GM21825 (cell line): ENCODE results near the gene ORC3.
"Not testable (repeated sequence)": the region's sequence is repeated elsewhere in the genome, so short reads cannot be mapped to it uniquely, and the experiment has no call there.

Source experiments
- ATAC-seq: cut with Tn5 transposase; IDR thresholded peaks from one replicate; pipeline ENCODE4 v1.9.1; 2021; ENCODE audit warnings: mild to moderate bottlenecking, moderate library complexity; ENCODE audit not compliant: unreplicated experiment

Gene ORC3

GRCh38 chr6:87658516-87658915 is 68.6 kb downstream of the ORC3 start:
- ATAC-seq: no peak

DNA sequence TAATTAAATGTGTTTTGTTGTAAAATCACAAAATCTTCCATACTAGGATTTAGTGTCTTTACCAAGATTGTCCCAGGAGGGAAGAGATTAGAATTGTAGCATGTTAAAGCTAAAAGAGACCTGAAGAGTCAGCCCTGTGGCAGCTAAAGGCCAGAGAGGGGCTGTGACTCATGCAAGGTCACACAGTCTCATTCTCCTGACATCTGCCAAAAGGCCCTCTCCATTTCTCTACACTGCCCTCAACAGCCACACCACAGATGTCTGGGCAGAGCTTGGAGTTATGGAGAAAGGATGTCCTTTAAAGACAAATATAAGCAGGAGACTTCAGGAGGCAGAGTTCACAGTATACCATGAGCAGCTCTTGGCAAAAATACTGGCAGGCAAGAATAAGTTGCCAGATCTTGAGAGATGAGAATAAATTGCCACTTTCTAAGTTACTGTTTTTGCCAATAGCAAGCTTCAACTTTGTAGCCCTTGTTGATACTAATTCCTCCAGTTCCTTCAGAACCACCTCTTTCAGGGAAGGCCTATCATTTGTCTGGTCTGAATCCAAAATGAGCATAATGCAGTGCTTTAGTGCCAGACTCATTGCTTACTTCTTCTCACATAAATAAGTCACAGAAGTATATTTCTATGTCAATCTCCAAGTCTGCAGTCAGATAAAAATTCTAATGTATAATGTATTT is 70.4 kb downstream of the ORC3 start:
- ATAC-seq: no peak

GRCh38 chr6:87661016-87661415 is 71.1 kb downstream of the ORC3 start:
- no peak for ATAC-seq

- no peak for ATAC-seq
Observed at GRCh38 chr6:87661503-87661902, 71.6 kb downstream of the ORC3 start.

DNA sequence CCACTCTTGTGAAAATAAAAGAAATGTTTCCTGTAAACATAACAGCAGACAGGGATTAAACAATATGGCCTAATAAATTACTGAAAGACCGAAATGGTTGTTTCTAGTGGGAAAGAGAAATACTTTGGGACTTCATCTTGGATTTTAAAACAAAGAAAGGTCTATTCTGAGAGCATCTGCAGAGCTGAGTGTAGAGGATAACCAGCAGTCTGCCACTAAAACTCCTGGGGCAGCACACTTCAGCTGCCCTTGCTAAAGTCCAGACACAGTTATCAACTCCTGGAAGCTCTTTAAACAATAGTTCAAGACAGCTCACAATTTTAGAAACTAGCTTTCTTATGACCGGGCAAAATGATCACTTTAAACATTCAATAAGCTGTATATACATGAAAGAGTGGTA is 73.5 kb downstream of the ORC3 start:
- ATAC-seq: no peak

DNA sequence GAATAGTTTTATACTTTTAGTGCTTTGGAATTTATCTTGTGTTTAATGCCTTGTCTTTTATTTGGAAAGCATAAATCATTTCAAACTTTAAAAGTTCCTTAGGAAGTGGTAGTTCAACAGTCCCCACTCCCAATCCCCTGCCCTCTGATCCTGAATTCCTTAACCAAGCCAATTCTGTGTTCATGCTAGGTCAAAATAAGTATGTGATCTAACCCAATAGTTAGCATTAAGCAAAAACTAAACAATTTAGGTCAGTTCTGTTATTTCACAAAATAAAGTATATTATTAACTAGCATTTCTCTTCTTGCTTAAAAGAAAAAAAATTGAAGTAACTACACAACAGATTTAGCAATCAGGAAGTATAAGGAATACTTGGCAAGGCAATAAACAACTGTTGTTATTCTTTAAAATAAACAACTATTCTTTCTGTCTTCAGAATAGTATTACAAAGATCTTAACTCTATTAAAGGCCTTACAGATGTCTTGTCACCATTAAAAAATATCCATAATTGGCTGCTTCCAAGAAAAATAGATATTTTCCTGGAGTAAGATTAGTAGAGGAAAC is 75.1 kb downstream of the ORC3 start:
- ATAC-seq: no peak

DNA sequence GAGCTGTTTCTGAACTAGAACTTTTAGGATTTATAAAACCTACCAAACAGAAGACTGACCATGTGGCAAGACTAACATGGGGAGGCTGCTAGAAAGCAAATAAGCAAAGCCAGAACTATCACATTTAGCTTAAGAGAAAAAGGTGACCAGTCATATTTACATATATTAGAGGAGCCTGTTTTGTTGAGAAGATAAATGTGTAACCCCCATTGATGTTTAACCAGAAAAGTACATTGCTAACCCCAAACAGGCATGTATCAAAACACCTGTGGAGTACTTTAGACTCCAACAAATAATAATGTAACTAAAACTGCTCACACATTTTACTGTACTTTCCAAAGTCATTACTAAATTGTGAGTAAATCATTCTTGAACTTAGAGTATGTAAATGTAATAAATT is 77.1 kb downstream of the ORC3 start:
- ATAC-seq: no peak

DNA sequence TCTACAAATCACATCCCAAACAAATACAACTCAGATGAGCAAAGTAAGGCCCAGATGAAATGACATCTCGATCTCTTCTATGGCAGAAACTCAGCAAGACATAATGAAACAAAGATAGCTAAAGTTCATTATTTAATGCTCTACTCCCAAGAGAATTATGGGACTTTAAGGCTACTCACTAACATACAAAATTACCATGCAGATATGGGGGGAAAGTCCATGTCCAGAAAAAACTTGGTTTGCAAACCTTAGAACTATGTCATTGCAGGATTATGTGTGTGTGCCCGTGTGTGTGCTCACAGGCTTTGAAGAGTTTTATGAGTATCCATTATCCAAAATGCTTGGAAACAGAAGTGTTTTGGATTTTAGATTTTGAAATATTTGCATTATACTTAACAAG is 78.1 kb downstream of the ORC3 start:
- ATAC-seq: no peak

- peak; percentile 56 for ATAC-seq
Observed at GRCh38 chr6:87669051-87669450, 79.1 kb downstream of the ORC3 start.

GRCh38 chr6:87670707-87671106 is 80.8 kb downstream of the ORC3 start:
- no peak for ATAC-seq

DNA sequence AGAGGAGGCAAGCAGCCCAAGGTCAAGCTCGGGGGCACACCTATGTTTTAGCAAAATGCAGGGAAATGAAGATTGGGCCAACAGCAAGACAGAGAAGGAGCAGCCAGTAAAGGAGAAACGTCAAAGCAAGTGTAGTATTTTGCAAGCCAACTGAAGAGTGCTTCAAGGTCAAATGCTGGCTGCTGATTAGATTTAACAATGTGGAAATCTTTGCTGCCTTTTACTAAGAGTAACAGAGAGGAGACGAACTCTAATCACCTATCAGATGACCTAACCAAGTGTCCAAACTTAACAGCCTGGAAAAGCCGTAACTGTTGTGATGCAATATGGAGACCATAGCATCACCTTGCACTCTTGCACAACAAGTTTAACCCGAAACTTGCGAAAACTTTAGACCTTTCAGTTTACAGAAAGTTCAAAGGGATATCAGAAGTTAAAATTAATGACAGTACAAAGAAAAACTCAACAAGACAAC is 81.7 kb downstream of the ORC3 start:
- ATAC-seq: no peak

DNA sequence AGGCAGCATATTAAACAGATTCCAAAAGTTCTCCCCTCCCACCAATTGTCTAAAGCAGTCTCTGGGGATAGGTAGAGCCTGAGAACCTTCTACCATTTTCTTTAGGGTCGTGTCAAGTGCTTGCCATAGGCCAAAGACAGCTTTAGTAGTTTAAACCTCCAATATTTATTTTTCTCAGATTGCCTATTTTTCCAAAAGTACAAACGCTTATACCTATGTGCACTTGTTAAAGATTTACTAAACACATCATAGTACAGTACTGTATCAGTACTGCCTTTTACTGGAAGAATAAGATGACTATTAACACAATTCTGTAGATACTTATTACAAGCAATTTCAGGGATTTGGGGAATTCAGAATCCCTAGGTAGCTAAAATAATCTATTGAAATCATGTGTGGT is 82.7 kb downstream of the ORC3 start:
- ATAC-seq: no peak

- no peak for ATAC-seq
Observed at GRCh38 chr6:87673237-87673636, 83.3 kb downstream of the ORC3 start.

- ATAC-seq: no peak
Observed at GRCh38 chr6:87674290-87674689, 84.4 kb downstream of the ORC3 start.

DNA sequence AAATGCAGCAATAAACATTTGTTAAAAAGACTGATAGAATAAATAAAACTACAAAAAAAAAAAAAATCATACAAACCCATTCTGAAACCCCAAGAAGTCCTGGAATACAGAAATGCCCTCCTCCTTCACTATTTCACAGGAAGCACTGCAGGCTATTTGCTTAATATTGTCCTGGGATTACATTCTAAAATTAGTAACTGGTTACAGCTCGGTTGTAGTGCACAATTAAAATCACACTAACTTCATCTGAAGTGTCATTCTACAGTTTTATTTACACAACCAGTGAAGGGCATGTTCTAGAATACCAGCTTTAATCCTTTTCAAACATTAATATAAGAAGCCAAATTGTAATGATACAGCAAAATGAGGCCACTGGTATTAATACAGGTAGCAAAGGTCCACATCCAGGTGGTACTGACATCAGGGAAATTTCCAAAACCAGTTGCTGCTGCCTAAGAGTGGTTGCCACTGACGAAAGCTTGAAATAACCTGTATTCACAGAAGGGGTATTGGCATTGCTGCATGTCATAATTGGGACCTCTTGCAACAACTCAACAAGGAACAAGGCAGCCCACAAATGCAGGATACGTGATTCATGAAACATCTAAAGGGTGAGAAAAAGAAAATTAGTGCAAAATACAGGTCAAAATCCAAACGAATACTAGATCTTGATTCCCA is 85.2 kb downstream of the ORC3 start:
- no peak for ATAC-seq

DNA sequence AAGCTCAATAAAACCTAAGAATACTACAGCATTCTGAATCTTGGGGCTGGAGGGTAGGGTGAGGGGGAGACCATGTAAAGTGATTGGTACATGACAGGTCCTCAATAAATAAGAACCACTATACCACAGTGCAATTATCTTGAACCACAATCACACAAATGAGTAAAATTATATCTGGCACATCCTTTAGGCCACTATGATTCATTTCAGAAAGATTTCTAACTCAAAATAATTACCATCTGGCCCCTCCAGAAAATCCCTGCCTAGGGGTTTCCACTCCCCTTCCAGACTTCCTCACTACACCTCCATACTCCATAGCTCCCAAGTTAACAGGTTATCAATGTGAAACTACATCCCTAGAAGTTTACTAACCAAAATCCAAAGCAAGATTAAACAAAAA is 92.4 kb downstream of the ORC3 start:
- ATAC-seq: no peak

GRCh38 chr6:87683890-87684289 is 94.0 kb downstream of the ORC3 start:
- ATAC-seq: no peak

- ATAC-seq: no peak
Observed at GRCh38 chr6:87684895-87685654, 95.1 kb downstream of the ORC3 start.

DNA sequence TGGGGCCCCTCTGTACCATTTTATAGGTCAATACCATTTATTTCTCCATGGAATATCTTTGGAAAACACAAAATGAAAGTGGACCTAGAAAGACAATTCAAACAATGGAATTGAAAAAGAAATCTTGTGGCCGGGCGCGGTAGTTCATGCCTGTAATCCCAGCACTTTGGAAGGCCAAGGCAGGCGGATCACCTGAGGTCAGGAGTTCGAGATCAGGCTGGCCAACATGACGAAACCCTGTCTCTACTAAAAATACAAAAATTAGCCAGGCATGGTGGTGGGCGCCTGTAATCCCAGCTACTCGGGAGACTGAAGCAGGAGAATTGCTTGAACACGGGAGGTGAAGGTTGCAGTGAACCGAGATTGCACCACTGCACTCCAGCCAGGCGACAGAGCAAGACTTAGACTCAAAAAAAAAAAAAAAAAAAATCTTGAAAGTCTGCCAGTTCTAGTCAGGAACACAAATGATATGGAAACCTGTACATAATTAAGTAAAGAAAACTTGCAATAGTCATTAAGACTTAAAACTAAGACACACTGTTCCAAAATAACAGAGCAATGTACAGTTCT is 96.8 kb downstream of the ORC3 start:
- not testable (repeated sequence) for ATAC-seq

GRCh38 chr6:87687296-87687695 is 97.4 kb downstream of the ORC3 start:
- ATAC-seq: no peak

- ATAC-seq: not testable (repeated sequence)
Observed at GRCh38 chr6:87687893-87688292, 98.0 kb downstream of the ORC3 start.
